Activated T-helper 9 cell treated with anti-CD3 and anti-CD28 coated beads, Interleukin-2, amount 50 U/mL, for 16 hours (primary cell): ENCODE results near the gene P2RY6.

Source experiments
- DNase-seq: peaks from one replicate; pipeline ENCODE4 v3.0.0-alpha.2; 2020; ENCODE audit warnings: low read depth

The P2RY6 gene

DNA sequence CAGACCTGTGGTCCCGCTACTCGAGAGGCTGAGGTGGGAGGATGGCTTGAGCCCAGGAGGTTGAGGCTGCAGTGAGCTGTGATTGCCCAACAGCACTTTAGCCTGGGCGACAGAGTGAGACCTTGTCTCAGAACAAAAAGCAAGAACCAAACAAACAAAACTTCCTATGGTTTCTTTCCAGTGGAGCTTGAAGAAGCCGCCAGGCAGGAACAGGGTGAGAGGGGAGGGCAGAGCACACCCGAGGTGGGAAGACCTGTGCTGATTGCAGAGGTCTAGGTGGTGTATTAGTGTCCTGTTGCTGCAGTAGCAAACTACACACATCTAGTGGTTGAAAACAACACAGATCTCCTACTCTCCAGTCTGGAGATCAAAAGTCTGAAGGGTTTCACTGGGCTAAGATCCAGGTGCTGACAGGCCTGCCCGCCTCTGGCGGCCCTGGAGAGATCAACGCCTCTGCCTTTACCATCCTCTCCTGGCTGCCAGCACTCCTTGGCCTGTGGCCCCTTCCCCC, 46.4 kb downstream of the P2RY6 start:
- no peak for DNase-seq

DNA sequence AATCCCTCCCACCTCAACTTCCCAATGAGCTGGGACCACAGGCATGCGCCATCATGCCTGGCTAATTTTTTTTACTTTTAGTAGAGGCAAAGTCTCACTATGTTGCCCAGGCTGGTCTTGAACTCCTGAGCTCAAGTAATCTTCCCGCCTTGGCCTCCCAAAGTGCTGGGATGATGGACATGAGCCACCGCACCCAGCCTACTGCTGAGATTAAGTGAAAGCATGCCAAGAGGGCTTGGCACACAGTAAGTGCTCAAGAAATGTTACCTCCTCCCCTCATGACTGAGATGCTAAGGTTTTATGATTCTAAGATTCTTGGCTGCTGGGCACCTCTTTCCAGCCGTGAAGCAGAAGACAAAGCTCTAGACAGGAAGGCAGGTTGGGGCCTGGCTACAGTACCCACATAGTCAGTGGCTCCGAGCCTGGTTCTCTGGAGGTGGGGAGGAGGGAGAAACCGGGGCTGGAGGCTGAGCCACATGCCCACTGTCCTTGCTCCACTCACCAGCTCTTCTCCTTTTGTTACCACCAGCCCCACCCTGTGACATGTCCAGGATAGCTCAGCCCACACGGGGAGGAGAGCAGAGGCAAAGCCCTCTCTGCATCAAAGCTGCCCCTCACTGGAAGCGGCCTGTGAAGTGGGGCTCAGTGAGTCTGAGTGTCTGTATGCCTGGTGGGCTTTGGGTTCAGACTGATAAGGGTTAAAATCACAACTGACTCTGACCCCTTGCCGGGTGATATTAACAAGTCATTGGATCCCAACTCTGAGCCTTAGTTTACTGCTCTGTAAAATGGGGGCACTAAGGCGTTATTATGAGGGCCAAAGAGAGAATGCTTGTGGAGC, 48.8 kb downstream of the P2RY6 start:
- DNase-seq, result no peak

GRCh38 chr11:73321604-73322381, 49.7 kb downstream of the P2RY6 start:
- no peak for DNase-seq

DNA sequence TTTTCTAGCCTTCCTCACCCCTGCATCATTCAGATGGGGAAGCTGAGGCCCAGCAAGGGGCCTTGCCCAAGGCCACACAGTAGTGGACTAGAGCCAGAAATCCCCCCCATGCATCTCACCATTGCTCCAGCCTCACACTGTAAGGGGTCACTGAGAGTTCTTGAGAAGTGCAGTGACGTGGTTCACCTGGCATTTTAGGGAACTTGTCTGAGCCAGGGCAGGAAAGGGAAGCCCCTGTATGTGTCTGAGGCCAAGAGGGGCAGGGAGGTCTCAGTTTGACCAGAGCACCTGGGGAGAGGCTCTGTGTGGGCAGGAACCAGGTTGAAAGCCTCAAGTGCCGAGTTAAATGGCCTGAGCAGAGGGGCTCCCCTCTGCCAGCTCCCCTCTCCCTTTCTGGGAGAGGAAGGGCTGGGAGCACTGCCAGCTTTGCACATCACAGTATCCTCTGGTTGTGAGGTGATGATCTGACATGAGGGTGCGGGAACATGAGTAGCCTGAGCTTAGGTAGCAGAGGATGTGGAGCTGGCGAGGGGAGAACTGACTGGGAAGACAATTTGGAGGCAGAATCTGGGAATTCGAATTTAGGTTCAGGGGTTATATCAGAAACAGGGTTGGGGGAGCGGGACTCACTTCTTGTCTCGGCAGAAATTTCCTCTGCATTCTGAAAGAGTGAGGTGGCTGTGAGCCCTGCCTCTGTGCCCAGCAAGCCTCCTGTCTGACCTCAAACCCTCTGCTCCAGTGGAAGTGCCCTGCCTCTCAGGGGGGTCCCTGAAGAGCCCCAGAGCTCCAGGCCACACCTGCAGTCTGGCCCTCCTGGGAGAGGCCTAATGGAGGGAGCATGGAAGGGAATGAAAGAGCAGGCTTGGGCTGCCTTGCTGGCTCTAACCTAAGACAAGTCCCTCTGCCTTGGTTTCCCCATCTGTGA, 50.5 kb downstream of the P2RY6 start:
- no peak for DNase-seq

GRCh38 chr11:73323464-73323863, 51.3 kb downstream of the P2RY6 start:
- DNase-seq, result no peak

DNA sequence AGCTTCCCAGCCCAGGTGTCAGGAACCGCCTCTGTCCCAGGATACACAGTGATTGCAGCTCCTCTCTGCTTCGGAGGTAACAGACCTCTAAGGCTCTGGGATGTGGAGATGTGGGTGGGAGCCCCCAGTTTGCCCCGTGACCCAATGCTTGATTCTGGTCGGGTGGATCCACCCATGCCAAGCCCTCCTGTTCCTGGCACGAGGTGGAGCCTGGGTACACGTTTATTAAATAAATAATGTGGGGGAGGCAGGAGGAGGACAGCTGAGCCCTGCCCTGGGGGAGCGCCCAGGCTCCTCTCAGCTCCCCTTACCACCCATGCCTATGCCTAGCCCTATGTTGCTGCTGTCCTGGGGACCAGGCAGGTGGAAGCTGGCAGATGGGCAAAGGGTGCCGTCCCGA, 52.0 kb downstream of the P2RY6 start:
- no peak for DNase-seq

GRCh38 chr11:73324665-73325035, 52.5 kb downstream of the P2RY6 start:
- DNase-seq, result no peak

GRCh38 chr11:73325036-73325981, 53.2 kb downstream of the P2RY6 start:
- no peak for DNase-seq

DNA sequence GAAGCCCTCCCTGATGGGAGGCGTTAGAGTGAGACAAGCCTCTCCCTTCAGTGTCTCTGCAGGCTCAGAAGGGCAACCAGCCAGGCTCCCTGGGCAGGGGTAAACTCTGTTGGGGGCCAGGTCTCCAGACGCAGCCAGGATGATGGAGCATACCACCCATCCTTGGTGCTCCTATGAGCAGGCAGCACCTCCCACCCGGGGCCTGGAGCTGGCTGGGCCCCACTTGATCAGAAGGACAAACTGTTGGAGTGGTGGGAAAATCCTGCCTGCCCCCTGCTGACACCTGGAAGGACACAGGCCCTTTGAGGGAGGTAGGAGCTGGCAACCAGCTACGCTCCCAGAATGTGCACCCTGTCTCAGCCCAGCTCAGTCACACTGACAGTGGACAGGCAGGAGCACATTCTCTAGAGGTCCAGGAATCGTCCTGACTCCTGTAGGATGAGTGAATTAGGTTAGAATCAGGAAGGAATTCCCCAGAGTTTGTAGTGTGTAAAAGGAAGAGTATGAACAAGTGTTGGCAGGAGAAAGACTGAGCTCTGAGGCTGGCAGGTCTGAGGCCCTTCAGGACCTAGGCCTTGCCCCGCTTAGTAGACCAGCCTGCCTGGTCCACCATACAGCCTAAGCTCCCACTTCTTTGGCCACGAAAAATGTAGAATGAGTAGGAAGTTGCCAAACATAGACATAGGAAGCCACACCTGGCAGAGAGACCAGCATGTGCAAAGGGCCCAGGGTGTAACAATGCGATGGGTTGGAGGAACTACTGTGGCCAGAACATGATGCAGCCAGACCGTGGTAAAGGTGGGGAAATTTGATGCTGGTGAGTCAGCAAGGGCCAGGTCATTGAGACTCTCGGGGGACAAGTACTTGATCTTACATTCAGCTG, 55.0 kb downstream of the P2RY6 start:
- no peak for DNase-seq

- no peak for DNase-seq
These were observed 55.8 kb downstream of the P2RY6 start for GRCh38 chr11:73327812-73328364.

DNA sequence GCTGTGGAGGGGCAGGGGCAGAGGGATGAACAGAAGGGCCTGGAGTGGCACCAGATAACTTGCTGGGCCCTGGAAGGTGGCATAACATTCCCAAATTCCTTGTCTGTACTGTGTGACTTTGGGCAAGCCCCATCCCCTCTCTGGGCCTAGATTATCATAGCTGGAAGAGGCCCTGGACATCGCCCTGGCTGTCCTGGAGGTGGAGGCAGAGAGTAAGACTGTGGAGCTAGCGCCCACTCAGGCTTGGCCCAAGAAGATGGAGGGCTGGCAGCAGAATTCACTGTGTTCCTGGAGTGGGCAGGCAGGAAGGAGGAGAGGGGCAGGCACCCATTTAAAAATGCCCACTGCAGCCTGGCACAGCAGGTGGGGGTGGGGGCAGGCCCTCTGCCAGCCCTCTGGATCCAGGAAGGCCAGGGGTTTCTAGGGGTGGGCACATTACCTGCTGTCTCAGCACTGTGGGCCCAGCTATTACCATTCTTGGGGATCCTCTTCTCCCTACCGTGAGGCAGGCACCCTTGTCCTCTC, 58.5 kb downstream of the P2RY6 start:
- DNase-seq, result no peak

DNA sequence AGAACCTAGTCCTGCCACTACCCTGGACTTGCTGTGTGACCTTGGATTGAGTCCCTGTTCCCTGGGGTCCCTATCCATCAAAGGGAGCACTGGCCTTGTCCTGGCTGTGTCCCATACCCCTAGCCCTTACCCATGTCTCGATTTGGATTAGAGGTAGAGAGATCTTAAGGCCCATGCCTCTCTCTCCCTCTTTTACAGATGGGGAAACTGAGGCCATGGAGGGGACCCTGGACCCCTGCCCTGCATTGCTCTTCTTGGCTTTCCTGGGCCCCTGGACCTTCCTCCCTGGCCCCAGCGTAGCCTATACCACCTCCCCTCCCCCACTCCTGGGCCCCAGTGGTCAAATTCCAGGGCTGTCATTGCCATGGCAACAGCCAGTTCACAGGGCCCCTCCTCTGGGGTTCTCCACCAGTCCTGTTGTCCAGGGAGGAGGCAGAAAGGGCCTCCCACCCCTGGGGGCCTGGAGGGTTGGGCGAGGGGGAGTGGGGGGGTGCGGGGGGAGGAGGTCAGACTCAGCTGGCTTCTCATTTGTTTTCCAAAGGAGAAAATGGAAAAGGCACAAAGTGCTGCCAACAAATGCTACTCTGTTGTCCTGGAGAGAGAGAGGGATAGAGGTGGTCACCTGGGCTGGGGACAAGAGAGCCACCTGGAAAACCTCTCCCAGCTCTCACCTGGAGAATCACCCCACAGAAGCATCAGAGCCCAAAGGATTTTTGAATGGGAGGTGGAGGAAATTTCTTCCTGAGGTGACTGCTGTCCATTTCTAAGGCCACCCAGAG, 59.2 kb downstream of the P2RY6 start:
- no peak for DNase-seq

GRCh38 chr11:73333173-73333572, 61.0 kb downstream of the P2RY6 start:
- no peak for DNase-seq

GRCh38 chr11:73333640-73334383, 61.7 kb downstream of the P2RY6 start:
- DNase-seq, result no peak

DNA sequence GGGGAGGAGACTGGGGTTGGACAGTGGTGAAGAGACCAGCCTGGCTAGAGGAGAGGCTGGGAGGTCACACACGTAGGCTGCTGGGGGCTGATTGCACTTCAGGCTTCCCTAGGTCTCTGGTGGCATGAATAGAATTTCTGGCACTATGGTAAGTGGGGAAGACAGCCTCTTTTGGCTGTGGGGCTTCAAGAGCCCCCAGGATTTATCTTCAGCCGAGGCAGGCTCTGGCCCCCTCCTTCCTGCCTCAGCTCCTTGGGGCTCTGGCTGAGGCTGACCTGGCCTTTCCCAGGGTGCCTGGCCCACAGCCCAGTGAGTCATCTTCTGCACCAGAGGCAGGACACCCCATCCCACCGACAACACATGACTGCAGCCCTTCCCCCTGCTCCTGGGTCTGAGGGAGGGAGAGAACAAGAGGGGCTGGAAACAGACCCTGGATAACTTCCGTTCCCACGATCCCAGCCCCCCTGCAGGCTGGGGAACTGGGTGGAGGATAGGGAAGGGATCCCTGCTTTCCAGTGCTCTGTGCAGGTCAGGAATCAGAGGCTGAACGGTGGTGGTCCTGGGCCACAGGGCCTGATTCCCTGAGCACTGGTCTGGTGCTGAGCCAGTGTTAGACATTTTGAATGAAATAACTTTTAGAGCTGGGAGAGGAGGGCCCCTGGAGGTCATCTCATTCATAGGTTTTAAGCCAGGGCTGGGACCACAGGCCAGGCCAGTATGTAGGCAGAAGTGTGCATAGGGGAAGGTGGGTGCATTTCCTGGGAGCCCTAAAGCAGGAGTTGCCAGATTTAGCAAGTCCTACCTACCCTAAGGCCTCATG, 62.5 kb downstream of the P2RY6 start:
- no peak for DNase-seq

DNA sequence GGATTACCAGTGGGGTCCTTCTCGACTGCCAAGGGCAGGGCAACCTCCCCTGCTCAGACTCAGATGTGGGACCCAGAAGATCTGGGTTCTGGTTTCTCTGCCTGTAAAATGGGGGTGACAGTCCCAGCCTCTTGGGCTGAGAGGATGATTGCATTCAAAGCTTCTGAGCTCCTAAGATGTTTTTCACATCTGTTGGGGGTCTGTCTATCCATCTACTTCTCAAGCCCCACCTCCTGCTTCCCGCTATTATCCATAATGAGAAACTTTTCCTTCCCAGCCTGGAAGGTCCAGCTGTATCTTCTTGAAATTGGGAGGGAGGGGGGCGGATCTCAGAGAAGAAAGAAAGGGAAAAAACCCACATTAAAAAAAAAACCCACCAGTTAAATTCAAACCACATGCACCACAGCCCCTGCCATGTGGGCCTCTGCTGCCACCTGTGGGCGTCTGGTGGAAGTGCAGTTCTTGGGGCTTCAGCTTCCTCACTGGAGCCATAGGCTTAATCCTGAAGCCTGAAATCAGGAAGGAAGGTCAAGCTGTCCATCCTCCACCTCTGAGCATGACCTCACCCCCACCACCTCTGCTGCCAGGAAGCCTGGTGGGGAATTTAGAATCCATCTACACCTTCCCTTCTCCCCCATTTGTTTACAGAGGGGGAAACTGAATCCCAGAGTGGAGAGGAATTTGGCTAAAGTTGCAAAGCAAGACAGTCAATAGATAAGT, 63.2 kb downstream of the P2RY6 start:
- peak; percentile 64 for DNase-seq
